ENCODE measurements around the gene CAPN7.

CAPN7 gene

GRCh38 chr3:15276028-15276724, 70.1 kb downstream of the CAPN7 start:
- no peak for DNase-seq (ENCODE audit: low read depth)

GRCh38 chr3:15277861-15278500, 71.9 kb downstream of the CAPN7 start:
- DNase-seq (ENCODE audit: low read depth), result no peak

- no peak for DNase-seq (ENCODE audit: low read depth)
These were observed 73.2 kb downstream of the CAPN7 start for GRCh38 chr3:15279205-15279604.

GRCh38 chr3:15279671-15280402, 73.8 kb downstream of the CAPN7 start:
- DNase-seq (ENCODE audit: low read depth), result no peak

- DNase-seq (ENCODE audit: low read depth), result no peak
These were observed 74.9 kb downstream of the CAPN7 start for GRCh38 chr3:15280853-15281532.

- no peak for DNase-seq (ENCODE audit: low read depth)
These were observed 75.8 kb downstream of the CAPN7 start for GRCh38 chr3:15281817-15282216.

- DNase-seq (ENCODE audit: low read depth), result no peak
These were observed 77.7 kb downstream of the CAPN7 start for GRCh38 chr3:15283702-15284101.

- no peak for DNase-seq (ENCODE audit: low read depth)
These were observed 78.3 kb downstream of the CAPN7 start for GRCh38 chr3:15284121-15284889.

GRCh38 chr3:15286022-15286421, 80.0 kb downstream of the CAPN7 start:
- no peak for DNase-seq (ENCODE audit: low read depth)

- no peak for DNase-seq (ENCODE audit: low read depth)
These were observed 81.7 kb downstream of the CAPN7 start for GRCh38 chr3:15287565-15288330.

GRCh38 chr3:15288331-15289035, 82.4 kb downstream of the CAPN7 start:
- no peak for DNase-seq (ENCODE audit: low read depth)

- no peak for DNase-seq (ENCODE audit: low read depth)
These were observed 83.6 kb downstream of the CAPN7 start for GRCh38 chr3:15289661-15290060.

- DNase-seq (ENCODE audit: low read depth), result no peak
These were observed 84.7 kb downstream of the CAPN7 start for GRCh38 chr3:15290736-15291135.

GRCh38 chr3:15291589-15292541, 85.8 kb downstream of the CAPN7 start:
- no peak for DNase-seq (ENCODE audit: low read depth)

GRCh38 chr3:15292765-15293522, 86.9 kb downstream of the CAPN7 start:
- no peak for DNase-seq (ENCODE audit: low read depth)

- DNase-seq (ENCODE audit: low read depth), result no peak
These were observed 88.9 kb downstream of the CAPN7 start for GRCh38 chr3:15294929-15295328.

GRCh38 chr3:15295506-15295905, 89.5 kb downstream of the CAPN7 start:
- no peak for DNase-seq (ENCODE audit: low read depth)

GRCh38 chr3:15297608-15298350, 91.7 kb downstream of the CAPN7 start:
- no peak for DNase-seq (ENCODE audit: low read depth)

All from stimulated activated CD8-positive, alpha-beta memory T cell treated with anti-CD3 and anti-CD28 coated beads, Interleukin-15, amount 100 ng/mL, for 1 hour (primary cell).